GM12878 (cell line): Measurements from ENCODE around the gene CDH20.

Source experiments
- E2F4 ChIP-seq: IDR thresholded peaks from 2 replicates; pipeline ENCODE4 v1.6.1; 2012; ENCODE audit warnings: low read depth, low read length, improper control_type of control experiment
- MTA3 ChIP-seq: IDR thresholded peaks from 2 replicates; pipeline ENCODE4 v1.6.1; 2012; ENCODE audit warnings: low read length, inconsistent platforms, borderline replicate concordance

DNA sequence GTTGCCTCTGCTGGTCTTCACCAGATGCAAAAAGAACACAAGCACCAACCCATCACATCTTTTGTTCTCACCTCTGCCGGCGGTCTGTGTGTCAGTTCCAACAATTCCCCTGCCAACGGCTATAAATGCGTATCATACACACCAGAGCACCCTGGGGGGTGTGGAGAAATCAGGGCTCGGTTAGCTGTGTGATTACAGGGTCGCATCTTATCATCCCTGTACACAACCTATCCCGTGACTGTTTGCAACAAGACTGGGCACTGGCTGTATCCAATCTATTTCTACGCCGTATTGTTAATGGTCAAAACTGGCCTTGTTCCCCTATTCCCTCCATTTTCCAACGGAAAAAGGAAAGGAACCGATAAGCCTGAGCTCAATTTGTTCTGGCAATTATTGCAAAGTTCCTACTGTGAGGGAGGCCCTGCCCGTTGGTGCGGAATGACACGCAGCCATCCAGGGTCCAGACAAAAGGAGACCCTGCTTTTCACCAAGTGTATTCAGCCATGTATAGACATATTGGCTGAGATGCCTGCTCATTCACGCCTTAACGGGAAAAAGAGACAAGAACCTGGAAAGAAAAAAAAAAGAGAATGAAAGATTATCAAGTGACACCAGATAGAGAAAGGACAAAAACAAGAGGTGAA is 136.9 kb downstream of the CDH20 start:
- TF ChIP-seq E2F4, result no peak
- TF ChIP-seq MTA3, result no peak
